Loucy (cell line): ENCODE measurements around the gene INPP4A.

Experiments
- CTCF ChIP-seq: fragments of 200-600 bp; sonication (generic); conservative IDR thresholded peaks from 2 replicates; pipeline ENCODE4 v1.5.1; 2014; ENCODE audit warnings: mild to moderate bottlenecking, antibody characterized with exemption, low read length
- EZH2phosphoT487 ChIP-seq: fragments of 200-600 bp; IDR thresholded peaks from 2 replicates; pipeline ENCODE4 v1.6.1; 2018; ENCODE audit warnings: antibody characterized with exemption, mild to moderate bottlenecking, moderate library complexity, borderline replicate concordance

- TF ChIP-seq CTCF, result peak; percentile 30; the same call in 1 of the 2 replicates
- TF ChIP-seq EZH2phosphoT487, result no peak
These were observed 62.8 kb downstream of the INPP4A start for GRCh38 chr2:98507461-98507860.
